G401 (cell line): ENCODE results near the gene ULK3. TPM values are rescaled to one million over a fixed set of nuclear protein-coding genes. Genes with fewer than 3 reads are reported as not detected.

ENCODE experiments used
- DNase-seq: peaks from one replicate; pipeline ENCODE4 v3.0.0-alpha.2; 2015; ENCODE audit warnings: low spot score
- in situ Hi-C: cut with HindIII; loops from 2 replicates; pipeline ENCODE4 v1.10.0; 2016; ENCODE audit warnings: low sequenced_read_pairs, mixed read lengths
- total RNA-seq: library from RNA; depleted of rRNA; stranded (reverse); fragments of >200 nt; shearing (Covaris generic); gene quantifications from 2 replicates; pipeline ENCODE4 v1.2.3, GENCODE V29; 2014

Gene ULK3
- total RNA-seq, 1 experiment from 2014 or later: 40.9 TPM

GRCh38 chr15:74829486-74829885, 13.5 kb downstream of the ULK3 start:
- DNase-seq: no peak
- in situ Hi-C loops: no loop called here

DNA sequence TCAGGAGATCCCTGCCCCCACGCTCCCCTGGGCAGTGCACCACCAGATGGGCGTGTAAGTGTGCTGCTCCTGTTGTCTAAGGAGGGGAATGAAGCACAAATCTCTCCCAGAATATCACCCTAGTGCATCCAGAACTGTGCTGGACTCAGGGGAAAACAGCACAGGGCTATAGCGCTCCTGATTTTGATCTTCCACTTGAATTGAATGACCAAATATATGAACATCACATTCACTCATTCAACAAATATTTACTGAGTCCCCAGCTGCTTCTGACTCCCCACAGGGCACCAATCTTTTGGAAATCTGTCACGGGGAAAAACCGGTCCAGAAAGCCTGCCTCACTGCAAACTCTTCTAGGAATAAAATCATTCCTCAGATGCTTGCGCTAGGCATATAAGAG, 14.1 kb downstream of the ULK3 start:
- peak; percentile 56 for DNase-seq
- in situ Hi-C loops: no loop called here

- DNase-seq: no peak
- in situ Hi-C loops: no loop called here
Measured at GRCh38 chr15:74827614-74828013, 15.3 kb downstream of the ULK3 start.

GRCh38 chr15:74826921-74827320, 16.0 kb downstream of the ULK3 start:
- in situ Hi-C loops: no loop called here
- DNase-seq: no peak

GRCh38 chr15:74826364-74826819, 16.6 kb downstream of the ULK3 start, which contains the start of gene CPLX3:
Gene CPLX3 (plus strand): TSS chr15:74826627. CDS start chr15:74826704, 77 bp downstream.
- in situ Hi-C loops: no loop called here
- no peak for DNase-seq

- in situ Hi-C loops: no loop called here
- no peak for DNase-seq
Measured at GRCh38 chr15:74825866-74826265, 17.1 kb downstream of the ULK3 start.

DNA sequence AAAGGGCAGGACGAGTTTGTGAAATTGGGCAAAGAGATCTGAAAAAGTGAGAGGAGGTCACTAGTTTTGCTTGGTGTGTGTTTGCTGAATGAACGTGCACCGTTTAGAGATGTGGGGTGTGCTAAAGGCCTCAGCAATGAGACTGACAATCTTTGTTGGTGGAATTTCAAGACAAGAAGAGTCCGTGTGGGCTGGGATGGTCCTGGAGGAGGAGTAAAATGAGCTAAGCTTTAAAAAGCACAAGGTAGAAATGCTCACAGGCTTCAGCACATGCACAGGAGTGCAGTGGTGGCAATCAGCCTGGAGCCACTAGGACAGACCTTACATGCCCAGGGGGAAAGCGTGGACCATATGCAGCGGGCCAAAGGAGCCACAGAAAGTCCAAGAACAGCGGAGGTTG, 18.0 kb downstream of the ULK3 start:
- no peak for DNase-seq

DNA sequence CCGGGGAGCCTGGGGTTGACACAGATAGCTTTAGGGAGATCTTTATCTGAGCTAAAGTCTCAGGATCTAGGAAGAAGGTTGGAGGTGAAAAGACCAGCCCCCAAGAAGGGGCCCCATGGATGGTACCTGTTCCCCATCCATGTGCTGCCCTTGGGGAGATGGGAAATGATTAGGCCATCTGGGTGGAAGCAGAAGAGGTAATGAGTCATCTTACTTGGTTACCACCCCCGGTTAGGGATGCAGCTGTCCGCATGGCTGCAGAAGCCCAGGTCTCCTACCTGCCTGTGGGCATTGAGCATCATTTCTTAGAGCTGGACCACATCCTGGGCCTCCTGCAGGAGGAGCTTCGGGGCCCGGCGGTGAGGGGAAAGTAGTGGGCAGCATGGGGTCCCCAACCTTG, 19.6 kb downstream of the ULK3 start:
- in situ Hi-C loops: no loop called here
- DNase-seq: no peak

More for the DNA sequence above, 18.0 kb downstream of the ULK3 start:
- in situ Hi-C loops: no loop called here

DNA sequence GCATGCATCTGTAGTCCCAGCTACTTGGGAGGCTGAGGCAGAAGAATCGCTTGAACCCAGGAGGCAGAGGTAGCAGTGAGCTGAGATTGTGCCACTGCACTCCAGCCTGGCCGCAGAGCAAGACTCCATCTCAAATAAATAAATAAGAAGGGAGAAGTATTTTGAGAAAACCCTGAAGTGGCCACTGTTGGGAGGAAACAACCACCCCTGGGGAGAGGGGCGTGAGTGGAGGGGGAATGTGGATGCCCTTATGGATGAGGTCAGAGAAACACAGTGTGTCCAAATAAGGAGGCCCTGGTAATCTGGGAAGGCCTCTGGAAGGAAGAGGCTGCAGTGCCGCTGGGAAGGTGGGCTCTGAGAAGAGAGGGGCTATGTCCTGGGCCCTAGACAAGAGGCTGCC, 20.7 kb downstream of the ULK3 start:
- DNase-seq: no peak
- in situ Hi-C loops: no loop called here

DNA sequence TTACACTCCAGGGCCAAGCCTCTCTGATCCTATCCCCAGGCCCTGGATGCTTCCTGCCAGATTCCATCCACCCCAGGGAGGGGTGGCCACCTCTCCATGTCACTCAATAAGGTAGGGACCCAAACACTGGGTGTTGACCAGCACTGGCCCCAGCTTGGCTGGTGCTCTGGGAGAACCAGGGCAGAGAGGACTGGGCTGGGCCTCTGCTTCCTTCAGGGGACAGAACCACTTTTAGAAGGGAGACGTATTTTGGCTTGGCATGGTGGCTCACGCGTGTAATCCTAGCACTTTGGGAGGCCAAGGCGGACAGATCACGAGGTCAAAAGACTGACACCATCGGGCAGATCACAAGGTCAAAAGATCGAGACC, 21.2 kb downstream of the ULK3 start:
- DNase-seq: no peak
- in situ Hi-C loops: no loop called here

DNA sequence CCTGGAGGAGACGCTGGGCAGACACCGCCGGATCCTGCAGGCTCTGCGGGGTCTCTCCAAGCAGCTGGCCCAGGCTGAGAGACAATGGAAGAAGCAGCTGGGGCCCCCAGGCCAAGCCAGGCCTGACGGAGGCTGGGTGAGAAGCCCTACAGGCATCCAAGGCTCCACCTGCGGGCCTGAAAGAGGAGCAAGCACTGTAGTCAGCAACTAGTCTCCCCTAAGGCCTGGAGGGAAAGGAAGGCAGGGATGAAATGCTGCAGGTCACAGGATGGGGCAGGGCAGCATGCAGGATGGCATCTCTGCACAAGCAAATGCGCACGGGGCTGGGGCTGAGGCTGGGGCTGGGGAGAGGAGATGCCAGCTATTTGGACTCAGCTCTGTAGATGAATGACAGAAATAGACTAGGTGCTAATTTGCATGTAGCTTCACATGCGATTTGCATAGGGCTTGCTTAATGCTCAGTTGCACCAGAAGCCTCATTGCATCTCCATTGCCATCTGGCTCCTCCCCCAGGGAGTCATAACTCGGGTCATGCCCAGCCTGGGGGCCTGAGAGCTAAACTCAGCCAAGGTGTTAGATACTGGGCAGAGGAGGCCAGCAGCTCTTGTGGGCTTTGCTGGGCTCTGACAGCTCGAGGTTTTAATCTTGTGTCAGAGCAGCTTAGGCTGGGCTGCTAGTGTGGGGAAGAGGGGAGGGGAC, 21.7 kb downstream of the ULK3 start:
- DNase-seq: peak; percentile 73
- in situ Hi-C loops: no loop called here

GRCh38 chr15:74820056-74820455, 22.9 kb downstream of the ULK3 start:
- in situ Hi-C loops: no loop called here
- DNase-seq: no peak

DNA sequence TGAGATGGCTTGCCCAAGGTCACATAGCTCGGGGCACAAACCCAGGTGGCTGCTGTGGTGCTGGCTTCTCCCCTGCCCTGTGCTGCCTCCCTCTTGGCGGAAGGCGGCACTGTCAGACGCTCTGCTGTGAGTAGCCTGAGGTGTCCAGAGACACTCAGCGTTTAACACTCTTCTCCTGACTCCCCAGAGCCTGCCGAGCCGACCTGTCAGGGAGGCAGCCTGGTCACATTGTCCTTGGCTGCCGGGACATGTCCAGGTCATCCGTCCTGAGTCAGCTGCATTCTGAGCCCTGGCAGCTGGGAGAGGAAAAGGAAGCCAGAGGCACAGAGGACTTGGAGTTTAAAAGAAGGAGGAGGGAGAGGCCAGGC, 25.6 kb downstream of the ULK3 start:
- DNase-seq: no peak
- in situ Hi-C loops: loop anchor here (5.0 kb wide), 1 partner anchor 40 kb away; no protein-coding TSS in a partner anchor

DNA sequence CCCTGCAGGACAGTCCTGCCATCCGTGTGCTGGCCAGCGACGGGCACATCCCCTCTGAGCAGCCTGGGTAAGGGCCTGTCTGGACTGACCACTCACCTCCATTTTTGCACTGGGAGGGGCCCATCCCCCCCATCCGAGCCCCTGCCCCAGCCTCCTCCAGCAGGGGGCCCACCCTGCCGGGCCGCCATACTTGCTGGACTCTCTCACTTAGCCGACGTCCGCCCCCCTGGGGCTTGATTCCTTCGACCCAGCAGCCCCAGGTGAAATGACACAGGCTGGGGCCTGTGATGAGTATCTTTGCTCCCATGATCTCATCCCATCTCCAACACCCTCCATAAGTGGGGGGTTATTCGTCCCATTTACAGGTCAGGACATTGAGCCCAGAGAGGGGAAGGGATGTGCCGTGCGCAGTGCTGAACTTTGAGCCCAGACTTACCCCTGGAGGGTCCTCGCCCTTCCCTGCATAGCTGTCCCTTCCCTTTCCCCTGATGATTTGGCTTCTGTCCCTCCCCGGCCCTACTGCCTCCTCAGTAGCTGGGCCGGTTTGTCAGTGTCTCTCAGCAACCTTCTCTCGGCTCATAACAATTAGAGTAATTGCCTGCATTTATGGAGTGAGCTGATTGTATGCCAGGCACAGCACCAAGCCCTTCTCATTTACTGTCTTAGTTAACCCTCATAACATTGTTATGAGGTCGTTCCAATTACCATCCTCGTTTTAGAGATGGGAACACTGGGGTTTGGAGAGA, 26.2 kb downstream of the ULK3 start:
- in situ Hi-C loops: loop anchor here (5.0 kb wide), 1 partner anchor 39 kb away; no protein-coding TSS in a partner anchor

DNA sequence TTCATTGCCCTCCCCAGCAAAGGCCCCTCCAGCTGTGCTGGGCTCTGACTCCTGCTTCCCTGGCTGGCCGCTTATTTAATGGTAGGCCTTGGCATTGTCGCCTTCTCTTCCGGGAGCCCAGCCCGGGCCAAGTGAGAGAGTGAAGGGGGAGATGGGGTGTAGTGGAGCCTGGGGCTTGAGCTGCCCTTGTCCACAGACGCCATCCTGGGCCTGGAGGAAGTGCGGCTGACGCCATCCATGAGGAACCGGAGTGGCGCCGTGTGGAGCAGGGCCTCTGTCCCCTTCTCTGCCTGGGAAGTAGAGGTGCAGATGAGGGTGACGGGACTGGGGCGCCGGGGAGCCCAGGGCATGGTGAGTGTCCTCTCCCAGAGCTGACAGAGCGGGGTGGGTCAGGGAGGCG, 27.0 kb downstream of the ULK3 start:
- DNase-seq: no peak
- in situ Hi-C loops: loop anchor here (5.0 kb wide), 1 partner anchor 39 kb away; no protein-coding TSS in a partner anchor

More for the DNA sequence above, 26.2 kb downstream of the ULK3 start:
- peak; percentile 68 for DNase-seq

DNA sequence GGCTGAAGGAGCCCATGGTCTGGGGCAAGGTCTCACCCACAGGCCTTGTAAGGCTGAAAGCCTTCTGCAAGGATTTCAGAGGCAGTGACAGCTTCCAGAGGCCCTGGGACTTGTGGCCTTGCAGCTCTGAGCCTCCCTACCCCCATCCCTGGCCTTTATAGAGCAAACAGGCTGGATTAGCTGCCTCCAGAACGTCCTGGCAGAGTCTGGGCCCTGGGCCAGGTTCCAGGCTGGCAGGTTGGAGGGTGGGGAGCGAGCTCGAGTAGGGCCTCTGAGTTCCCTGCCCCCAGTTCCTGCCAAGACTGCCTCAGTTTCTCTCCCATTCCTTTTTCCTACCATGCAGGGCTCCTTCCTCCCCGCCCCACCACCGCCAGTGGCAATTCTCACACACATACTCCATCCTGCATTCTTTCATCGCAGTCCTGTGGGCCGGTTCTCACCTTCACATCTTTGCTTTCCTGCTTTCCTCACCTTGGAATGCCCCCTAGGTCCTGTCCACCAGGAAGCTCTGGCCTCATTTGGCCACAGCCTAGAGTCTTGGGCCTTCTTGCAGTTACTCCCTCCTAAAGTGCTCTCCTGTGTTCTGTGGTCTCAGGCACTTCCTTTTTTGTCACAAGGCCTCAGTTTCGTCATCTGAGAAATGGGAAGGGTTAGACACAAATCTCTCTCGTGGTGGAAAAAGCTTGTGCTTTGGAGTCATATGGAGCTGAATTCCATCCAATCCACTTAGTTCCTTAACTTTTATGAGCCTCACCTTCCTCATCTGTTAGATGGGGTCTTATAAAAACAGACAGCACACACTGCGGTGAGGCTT, 27.6 kb downstream of the ULK3 start:
- in situ Hi-C loops: loop anchor here (5.0 kb wide), 1 partner anchor 38 kb away; no protein-coding TSS in a partner anchor
- peak; percentile 91 for DNase-seq

DNA sequence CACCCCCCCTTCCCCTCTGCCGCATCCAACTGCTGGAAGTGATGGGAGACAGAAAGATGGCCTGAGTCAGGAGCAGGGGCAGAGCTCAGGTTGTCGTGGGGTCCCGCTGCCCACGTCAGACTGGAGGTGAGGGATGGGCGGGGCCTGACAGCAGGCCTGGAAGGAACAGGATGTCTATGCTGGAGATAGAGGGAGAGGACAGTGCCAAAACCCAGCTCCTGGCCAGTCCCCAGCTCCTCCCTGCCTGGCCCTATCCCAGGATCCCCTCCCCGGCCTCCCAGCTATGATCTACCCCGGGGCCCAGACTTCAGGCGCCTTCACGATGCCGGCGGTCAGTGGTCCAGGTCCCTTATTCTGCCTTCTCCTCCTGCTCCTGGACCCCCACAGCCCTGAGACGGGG, 30.4 kb downstream of the ULK3 start, which contains the start of gene LMAN1L:
LMAN1L (plus strand) TSS at position 303 of the 400 bp plus-strand sequence; CDS start at position 323, 20 bp downstream.
- DNase-seq: peak; percentile 87
- in situ Hi-C loops: no loop called here

- in situ Hi-C loops: no loop called here
- no peak for DNase-seq
Measured at GRCh38 chr15:74809956-74810355, 33.0 kb downstream of the ULK3 start.

GRCh38 chr15:74809242-74809641, 33.7 kb downstream of the ULK3 start:
- in situ Hi-C loops: no loop called here

More at GRCh38 chr15:74809242-74809641, 33.7 kb downstream of the ULK3 start:
- no peak for DNase-seq
